ENCODE measurements around the gene ODAD2.
A peak's percentile ranks its signal among the peaks of the same experiment; 100 is the strongest.

ODAD2 gene

GRCh38 chr10:27792216-27792615, 206.7 kb downstream of the ODAD2 start:
- Histone ChIP-seq H3K9ac (ENCODE audit: low read length) (no peak overlapping the region), H3K36me3 (replicated peaks; ENCODE audit: insufficient read depth, low read length) (no peaks in the 10 kb centered on the region), H3K4me3 (ENCODE audit: low read length) (no peak overlapping the region), H3K9me2 (replicated peaks; ENCODE audit: insufficient read depth, low read length) (no peaks in the 10 kb centered on the region), H3K79me2 (ENCODE audit: low read length) (no peaks in the 10 kb centered on the region), H2AFZ (ENCODE audit: low read length) (no peak overlapping the region), H3F3A (ENCODE audit: insufficient read depth, low read length) (no peaks in the 10 kb centered on the region), H3K27ac (ENCODE audit: low read length) (no peak overlapping the region), H4K20me1 (ENCODE audit: insufficient read depth, low read length) (no peaks in the 10 kb centered on the region), H3K4me1 (ENCODE audit: low read length) (no peaks in the 10 kb centered on the region), H3K27me3 (replicated peaks; ENCODE audit: insufficient read depth, low read length) (no peaks in the 10 kb centered on the region), H3K4me2 (ENCODE audit: low read depth, low read length) (no peak overlapping the region), H3K9me3 (replicated peaks; ENCODE audit: insufficient read depth, low read length) (no peaks in the 10 kb centered on the region)
- TF ChIP-seq CTCF (IDR thresholded peaks at IDR 0.05; ENCODE audit: low read length) = no peak
- TF ChIP-seq EZH2phosphoT487 (IDR thresholded peaks at IDR 0.05; ENCODE audit: low read length) = no peak
- TF ChIP-seq EZH2 (optimal IDR thresholded peaks at IDR 0.05; ENCODE audit: low read depth, low read length) = no peak
- DNase-seq = no peak

GRCh38 chr10:27784272-27784671, 214.6 kb downstream of the ODAD2 start:
- Histone ChIP-seq H3K9me2 (replicated peaks; ENCODE audit: insufficient read depth, low read length) (no peaks in the 10 kb centered on the region), H3K4me3 (ENCODE audit: low read length) (peak overlapping the region; percentile 9), H3K4me1 (ENCODE audit: low read length) (peaks cover 12% of the 10 kb centered on the region), H3K27me3 (replicated peaks; ENCODE audit: insufficient read depth, low read length) (no peaks in the 10 kb centered on the region), H3K27ac (ENCODE audit: low read length) (peak overlapping the region; percentile 34; the same call in 1 of the 2 replicates), H3K36me3 (replicated peaks; ENCODE audit: insufficient read depth, low read length) (no peaks in the 10 kb centered on the region), H4K20me1 (ENCODE audit: insufficient read depth, low read length) (no peaks in the 10 kb centered on the region), H3K4me2 (ENCODE audit: low read depth, low read length) (peak overlapping the region; percentile 56), H3K9me3 (replicated peaks; ENCODE audit: insufficient read depth, low read length) (no peaks in the 10 kb centered on the region), H2AFZ (ENCODE audit: low read length) (peak overlapping the region; percentile 17), H3K79me2 (ENCODE audit: low read length) (no peaks in the 10 kb centered on the region), H3K9ac (ENCODE audit: low read length) (no peak overlapping the region), H3F3A (ENCODE audit: insufficient read depth, low read length) (no peaks in the 10 kb centered on the region; the same call in 1 of the 2 replicates)
- DNase-seq = peak; percentile 56
- TF ChIP-seq EZH2phosphoT487 (IDR thresholded peaks at IDR 0.05; ENCODE audit: low read length) (no peak), CTCF (IDR thresholded peaks at IDR 0.05; ENCODE audit: low read length) (no peak), EZH2 (optimal IDR thresholded peaks at IDR 0.05; ENCODE audit: low read depth, low read length) (no peak)

GRCh38 chr10:27783660-27784059, 215.2 kb downstream of the ODAD2 start:
- no peaks in the 10 kb centered on the region; the same call in 1 of the 2 replicates for H3F3A ChIP-seq (ENCODE audit: insufficient read depth, low read length)
- peak overlapping the region; percentile 34; the same call in 1 of the 2 replicates for H3K27ac ChIP-seq (ENCODE audit: low read length)
- H4K20me1 ChIP-seq (ENCODE audit: insufficient read depth, low read length) = no peaks in the 10 kb centered on the region
- peak overlapping the region; percentile 56 for H3K4me2 ChIP-seq (ENCODE audit: low read depth, low read length)
- H3K9me3 ChIP-seq (replicated peaks; ENCODE audit: insufficient read depth, low read length) = no peaks in the 10 kb centered on the region
- TF ChIP-seq CTCF (IDR thresholded peaks at IDR 0.05; ENCODE audit: low read length) = peak; percentile 75
- no peak for TF ChIP-seq EZH2 (optimal IDR thresholded peaks at IDR 0.05; ENCODE audit: low read depth, low read length)
- H3K4me3 ChIP-seq (ENCODE audit: low read length) = 0 out of 2 replicates have a peak overlapping the region, but pooled peaks have one; percentile 9
- peaks cover 12% of the 10 kb centered on the region for H3K4me1 ChIP-seq (ENCODE audit: low read length)
- H3K9me2 ChIP-seq (replicated peaks; ENCODE audit: insufficient read depth, low read length) = no peaks in the 10 kb centered on the region
- no peaks in the 10 kb centered on the region for H3K36me3 ChIP-seq (replicated peaks; ENCODE audit: insufficient read depth, low read length)
- H2AFZ ChIP-seq (ENCODE audit: low read length) = peak overlapping the region; percentile 37
- no peaks in the 10 kb centered on the region for H3K27me3 ChIP-seq (replicated peaks; ENCODE audit: insufficient read depth, low read length)
- peak; percentile 73 for DNase-seq
- H3K9ac ChIP-seq (ENCODE audit: low read length) = no peak overlapping the region
- H3K79me2 ChIP-seq (ENCODE audit: low read length) = no peaks in the 10 kb centered on the region
